ENCODE measurements around the gene NASP.

GRCh38 chr1:45552331-45552730, 31.5 kb upstream of the NASP start:
- no peak for TF ChIP-seq CTCF (IDR thresholded peaks at IDR 0.05)
- TF ChIP-seq EP300 (IDR thresholded peaks at IDR 0.05) = no peak
- no peak for TF ChIP-seq POLR2A (IDR thresholded peaks at IDR 0.05)
- no peak for TF ChIP-seq POLR2AphosphoS5 (IDR thresholded peaks at IDR 0.05)
